HepG2 (cell line): ENCODE results near the gene SPG7. TPM values are rescaled to one million over a fixed set of nuclear protein-coding genes. Genes with fewer than 3 reads are reported as not detected.

Source experiments
- CBX1 ChIP-seq: IDR thresholded peaks from one replicate; pipeline ENCODE4 v1.6.1; 2016; ENCODE audit warnings: antibody characterized with exemption, low read depth
- CTCF ChIP-seq: sonication (generic); formaldehyde crosslinking; IDR thresholded peaks from 2 replicates; pipeline ENCODE4 v1.5.0; 2020; ENCODE audit warnings: mild to moderate bottlenecking, missing genetic modification reagents, moderate library complexity
- GLMP ChIP-seq: sonication (generic); formaldehyde crosslinking; IDR thresholded peaks from 2 replicates; pipeline ENCODE4 v1.9.0; 2021; ENCODE audit warnings: missing genetic modification reagents, mild to moderate bottlenecking, borderline replicate concordance
- HMGA1 ChIP-seq: sonication (generic); formaldehyde crosslinking; conservative IDR thresholded peaks from 2 replicates; pipeline ENCODE4 v1.4.0; 2020; ENCODE audit warnings: missing genetic modification reagents
- JUN ChIP-seq: sonication (generic); formaldehyde crosslinking; IDR thresholded peaks from 2 replicates; pipeline ENCODE4 v1.4.0; 2020; ENCODE audit warnings: mild to moderate bottlenecking, missing genetic modification reagents
- KDM6A ChIP-seq: IDR thresholded peaks from 2 replicates; pipeline ENCODE4 v1.6.1; 2016; ENCODE audit warnings: low read depth
- TFAP4 ChIP-seq: sonication (generic); IDR thresholded peaks from 2 replicates; pipeline ENCODE4 v1.6.1; 2016; ENCODE audit warnings: low read depth, borderline replicate concordance
- YEATS2 ChIP-seq: sonication (generic); formaldehyde crosslinking; IDR thresholded peaks from 2 replicates; pipeline ENCODE4 v1.4.0; 2020; ENCODE audit warnings: missing genetic modification reagents, borderline replicate concordance
- ZBTB38 ChIP-seq: sonication (generic); formaldehyde crosslinking; IDR thresholded peaks from 2 replicates; pipeline ENCODE4 v1.5.1; 2020; ENCODE audit warnings: mild to moderate bottlenecking, missing genetic modification reagents
- ZIK1 ChIP-seq: sonication (generic); formaldehyde crosslinking; IDR thresholded peaks from 2 replicates; pipeline ENCODE4 v1.5.0; 2020; ENCODE audit warnings: mild to moderate bottlenecking, low read depth, missing genetic modification reagents, borderline replicate concordance
- ZNF281 ChIP-seq: sonication (generic); formaldehyde crosslinking; IDR thresholded peaks from 2 replicates; pipeline ENCODE4 v1.4.0; 2020; ENCODE audit warnings: missing genetic modification reagents, borderline replicate concordance
- ZNF33A ChIP-seq: sonication (generic); formaldehyde crosslinking; IDR thresholded peaks from 2 replicates; pipeline ENCODE4 v1.5.1; 2020; ENCODE audit warnings: missing genetic modification reagents, mild to moderate bottlenecking, moderate library complexity, borderline replicate concordance
- ZNF607 ChIP-seq: sonication (generic); formaldehyde crosslinking; IDR thresholded peaks from 2 replicates; pipeline ENCODE4 v1.5.1; 2020; ENCODE audit warnings: missing genetic modification reagents, mild to moderate bottlenecking, borderline replicate concordance
- ZNF652 ChIP-seq: IDR thresholded peaks from 2 replicates; pipeline ENCODE4 v1.6.1; 2016; ENCODE audit warnings: low read depth, borderline replicate concordance
- ZNF720 ChIP-seq: sonication (generic); formaldehyde crosslinking; IDR thresholded peaks from 2 replicates; pipeline ENCODE4 v1.4.0; 2020; ENCODE audit warnings: missing genetic modification reagents
- ZNF747 ChIP-seq: sonication (generic); formaldehyde crosslinking; IDR thresholded peaks from 2 replicates; pipeline ENCODE4 v1.8.1; 2023; ENCODE audit warnings: missing genetic modification reagents, mild to moderate bottlenecking, borderline replicate concordance
- ZSCAN25 ChIP-seq: sonication (generic); formaldehyde crosslinking; IDR thresholded peaks from 2 replicates; pipeline ENCODE4 v1.8.0; 2022; ENCODE audit warnings: mild to moderate bottlenecking, missing genetic modification reagents
- polyA plus RNA-seq, 8 experiments: library from polyadenylated mRNA; depleted of rRNA in 3 of 8; stranded (reverse) in 7 of 8; unstranded in 1 of 8; fragments of >200 nt; fragmentation: Illumina TruSeq in 4 of 8; extraction: Trizol in 4 of 8; gene quantifications; 2 replicates each; pipeline versions ENCODE4 v1.2.1 to v1.2.3, GENCODE V29; 2011 to 2016; ENCODE audit warnings: low read depth in 4 of 8, missing spikeins in 1 of 8, mixed read lengths in 1 of 8; ENCODE audit not compliant: insufficient read depth in 1 of 8
- total RNA-seq, 5 experiments: library from RNA; depleted of rRNA; stranded (reverse); fragments of >200 nt; fragmentation: Illumina TruSeq; extraction: Trizol; gene quantifications; 2 replicates each; pipeline ENCODE4 v1.2.3, GENCODE V29; 2016; ENCODE audit warnings: low read depth in 1 of 5

Gene SPG7
- total and polyA plus RNA-seq, 2 of the 13 experiments (the other 11 are each of a cell fraction or from before 2014, with no cell fraction given), result 66.0 to 136 TPM

- TF ChIP-seq GLMP (no peak), ZNF720 (CRISPR knock-in tag) (no peak), ZNF607 (CRISPR knock-in tag) (no peak; the same call in 1 of the 2 replicates), HMGA1 (no peak), CTCF (CRISPR knock-in tag) (peak; percentile 93), ZNF747 (CRISPR knock-in tag) (peak; percentile 39; the same call in 1 of the 2 replicates), ZNF281 (CRISPR knock-in tag) (no peak), ZSCAN25 (0 out of 2 replicates have a peak, but pooled peaks have one; percentile 10), CBX1 (no peak), TFAP4 (0 out of 2 replicates have a peak, but pooled peaks have one; percentile 6), ZNF652 (CRISPR knock-in tag) (no peak), ZNF33A (CRISPR knock-in tag) (no peak), KDM6A (CRISPR knock-in tag) (no peak), ZBTB38 (no peak; the same call in 1 of the 2 replicates), JUN (CRISPR knock-in tag) (no peak), ZIK1 (CRISPR knock-in tag) (no peak), YEATS2 (CRISPR knock-in tag) (0 out of 2 replicates have a peak, but pooled peaks have one; percentile 3)
Measured at GRCh38 chr16:89565506-89566372, 57.5 kb downstream of the SPG7 start (continued).
